GM21786 (cell line): ENCODE results near the gene GSTK1.
"Not testable (repeated sequence)": the region's sequence is repeated elsewhere in the genome, so short reads cannot be mapped to it uniquely, and the experiment has no call there.

Source experiments
- ATAC-seq: cut with Tn5 transposase; IDR thresholded peaks from one replicate; pipeline ENCODE4 v1.9.1; 2021; ENCODE audit not compliant: unreplicated experiment

The GSTK1 gene

GRCh38 chr7:143238289-143238980 lies 24.8 kb upstream of the GSTK1 start:
- no peak for ATAC-seq

GRCh38 chr7:143239813-143240212 lies 23.4 kb upstream of the GSTK1 start:
- no peak for ATAC-seq

- peak; percentile 92 for ATAC-seq
These were observed 22.7 kb upstream of the GSTK1 start for GRCh38 chr7:143240291-143241168.

- no peak for ATAC-seq
These were observed 20.9 kb upstream of the GSTK1 start for GRCh38 chr7:143242306-143242705.

- no peak for ATAC-seq
These were observed 20.1 kb upstream of the GSTK1 start for GRCh38 chr7:143243111-143243510.

- no peak for ATAC-seq
These were observed 19.6 kb upstream of the GSTK1 start for GRCh38 chr7:143243614-143244013.

GRCh38 chr7:143244321-143244720 lies 18.9 kb upstream of the GSTK1 start:
- no peak for ATAC-seq

GRCh38 chr7:143245123-143245522 lies 18.1 kb upstream of the GSTK1 start:
- ATAC-seq: no peak

- no peak for ATAC-seq
These were observed 15.9 kb upstream of the GSTK1 start for GRCh38 chr7:143247372-143247771.

GRCh38 chr7:143248761-143249354 lies 14.4 kb upstream of the GSTK1 start:
- no peak for ATAC-seq

- ATAC-seq: no peak
These were observed 13.0 kb upstream of the GSTK1 start for GRCh38 chr7:143250199-143250598.

- ATAC-seq: no peak
These were observed 12.4 kb upstream of the GSTK1 start for GRCh38 chr7:143250822-143251221.

- no peak for ATAC-seq
These were observed 11.2 kb upstream of the GSTK1 start for GRCh38 chr7:143252006-143252405.

- ATAC-seq: no peak
These were observed 7.7 kb upstream of the GSTK1 start for GRCh38 chr7:143255564-143255963.

- no peak for ATAC-seq
These were observed 6.9 kb upstream of the GSTK1 start for GRCh38 chr7:143256325-143256724.

GRCh38 chr7:143256932-143257331 lies 6.3 kb upstream of the GSTK1 start:
- peak; percentile 75 for ATAC-seq

GRCh38 chr7:143257501-143257900 lies 5.7 kb upstream of the GSTK1 start:
- no peak for ATAC-seq

GRCh38 chr7:143258831-143259230 lies 4.4 kb upstream of the GSTK1 start:
- ATAC-seq: peak; percentile 23

GRCh38 chr7:143259765-143260164 lies 3.5 kb upstream of the GSTK1 start:
- ATAC-seq: no peak

GRCh38 chr7:143261901-143262300 lies 1.3 kb upstream of the GSTK1 start:
- no peak for ATAC-seq

- ATAC-seq: not testable (repeated sequence)
These were observed 941 bp downstream of the GSTK1 start for GRCh38 chr7:143264196-143264568.
